ENCODE measurements around the gene RYR2.

The RYR2 gene

DNA sequence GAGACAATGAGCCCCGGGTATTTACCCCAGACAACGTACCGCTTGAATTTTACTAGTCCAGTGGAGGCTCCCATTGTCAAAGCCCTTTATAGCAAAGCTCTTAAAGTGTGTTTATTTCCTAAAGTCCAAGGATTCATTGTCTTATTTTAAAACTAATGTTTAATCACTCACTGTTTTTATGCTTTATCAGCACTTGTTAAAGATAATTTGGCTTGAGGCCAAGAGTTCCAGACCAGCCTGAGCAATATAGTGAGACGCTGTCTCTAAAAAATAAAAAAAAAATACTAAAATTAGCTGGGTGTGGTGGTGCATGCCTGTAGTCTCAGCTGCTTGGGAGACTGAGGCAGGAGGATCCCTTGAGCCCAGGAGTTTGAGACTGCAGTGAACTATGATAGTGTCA is 202.8 kb downstream of the RYR2 start:
- no peaks in the 10 kb centered on the region for H4K20me1 ChIP-seq (ENCODE audit: insufficient read depth, low read length)
- no peaks in the 10 kb centered on the region for H3K27me3 ChIP-seq (ENCODE audit: insufficient read depth, low read length)
- H3K9me2 ChIP-seq (ENCODE audit: low read depth, low read length), result no peaks in the 10 kb centered on the region
- no peak overlapping the region for H3K4me3 ChIP-seq (ENCODE audit: low read depth, low read length, poor library complexity, severe bottlenecking)
- no peak for TF ChIP-seq EZH2 (IDR thresholded peaks at IDR 0.05; ENCODE audit: borderline replicate concordance, low read length)
- TF ChIP-seq, protein P1, sequence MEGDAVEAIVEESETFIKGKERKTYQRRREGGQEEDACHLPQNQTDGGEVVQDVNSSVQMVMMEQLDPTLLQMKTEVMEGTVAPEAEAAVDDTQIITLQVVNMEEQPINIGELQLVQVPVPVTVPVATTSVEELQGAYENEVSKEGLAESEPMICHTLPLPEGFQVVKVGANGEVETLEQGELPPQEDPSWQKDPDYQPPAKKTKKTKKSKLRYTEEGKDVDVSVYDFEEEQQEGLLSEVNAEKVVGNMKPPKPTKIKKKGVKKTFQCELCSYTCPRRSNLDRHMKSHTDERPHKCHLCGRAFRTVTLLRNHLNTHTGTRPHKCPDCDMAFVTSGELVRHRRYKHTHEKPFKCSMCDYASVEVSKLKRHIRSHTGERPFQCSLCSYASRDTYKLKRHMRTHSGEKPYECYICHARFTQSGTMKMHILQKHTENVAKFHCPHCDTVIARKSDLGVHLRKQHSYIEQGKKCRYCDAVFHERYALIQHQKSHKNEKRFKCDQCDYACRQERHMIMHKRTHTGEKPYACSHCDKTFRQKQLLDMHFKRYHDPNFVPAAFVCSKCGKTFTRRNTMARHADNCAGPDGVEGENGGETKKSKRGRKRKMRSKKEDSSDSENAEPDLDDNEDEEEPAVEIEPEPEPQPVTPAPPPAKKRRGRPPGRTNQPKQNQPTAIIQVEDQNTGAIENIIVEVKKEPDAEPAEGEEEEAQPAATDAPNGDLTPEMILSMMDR (IDR thresholded peaks at IDR 0.05; ENCODE audit: low read length), result no peak
- H3K27ac ChIP-seq (ENCODE audit: low read depth, low read length, poor library complexity, severe bottlenecking), result no peak overlapping the region
- no peak overlapping the region for H3K9ac ChIP-seq (ENCODE audit: low read length)
- H3K79me2 ChIP-seq (ENCODE audit: insufficient read depth, low read length), result no peaks in the 10 kb centered on the region
- H2AFZ ChIP-seq (ENCODE audit: low read length), result no peak overlapping the region
- H3K9me3 ChIP-seq (ENCODE audit: low read length), result no peaks in the 10 kb centered on the region
- no peaks in the 10 kb centered on the region for H3F3A ChIP-seq (ENCODE audit: insufficient read depth, low read length)
- H3K36me3 ChIP-seq (ENCODE audit: insufficient read depth, low read length), result no peaks in the 10 kb centered on the region
- no peaks in the 10 kb centered on the region for H3K4me1 ChIP-seq (ENCODE audit: insufficient read depth, low read length, severe bottlenecking)
- no peak overlapping the region for H3K4me2 ChIP-seq (ENCODE audit: low read length)

DNA sequence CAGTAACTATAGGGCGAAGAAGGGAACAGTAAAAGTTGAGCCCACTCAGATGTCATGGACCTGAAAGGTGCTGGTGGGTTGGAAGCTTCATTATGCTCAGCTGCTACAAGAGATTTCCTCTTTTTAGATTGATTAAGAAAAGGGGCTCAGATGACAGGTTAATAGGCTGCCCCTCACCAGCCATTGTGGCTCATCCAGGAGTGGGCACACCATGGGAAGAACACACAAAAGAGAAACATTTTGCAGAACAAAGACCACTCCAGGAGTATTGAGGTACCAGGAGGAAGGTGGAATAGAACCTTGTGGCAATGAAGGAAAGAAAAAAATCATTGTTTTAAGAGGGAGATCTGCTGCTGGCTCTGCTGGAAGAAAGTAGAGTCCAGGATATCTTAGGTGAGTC is 205.5 kb downstream of the RYR2 start:
- no peaks in the 10 kb centered on the region for H3K9me2 ChIP-seq (ENCODE audit: low read depth, low read length)
- H3K4me1 ChIP-seq (ENCODE audit: insufficient read depth, low read length, severe bottlenecking), result no peaks in the 10 kb centered on the region
- H3K9me3 ChIP-seq (ENCODE audit: low read length), result no peaks in the 10 kb centered on the region
- H2AFZ ChIP-seq (ENCODE audit: low read length), result no peak overlapping the region
- TF ChIP-seq, protein P1 (IDR thresholded peaks at IDR 0.05; ENCODE audit: low read length), result no peak
- TF ChIP-seq EZH2 (IDR thresholded peaks at IDR 0.05; ENCODE audit: borderline replicate concordance, low read length), result no peak
- no peaks in the 10 kb centered on the region for H3K79me2 ChIP-seq (ENCODE audit: insufficient read depth, low read length)
- no peaks in the 10 kb centered on the region for H4K20me1 ChIP-seq (ENCODE audit: insufficient read depth, low read length)
- H3F3A ChIP-seq (ENCODE audit: insufficient read depth, low read length), result no peaks in the 10 kb centered on the region
- no peak overlapping the region for H3K4me2 ChIP-seq (ENCODE audit: low read length)
- H3K36me3 ChIP-seq (ENCODE audit: insufficient read depth, low read length), result no peaks in the 10 kb centered on the region
- H3K4me3 ChIP-seq (ENCODE audit: low read depth, low read length, poor library complexity, severe bottlenecking), result no peak overlapping the region
- H3K9ac ChIP-seq (ENCODE audit: low read length), result no peak overlapping the region
- H3K27ac ChIP-seq (ENCODE audit: low read depth, low read length, poor library complexity, severe bottlenecking), result no peak overlapping the region
- H3K27me3 ChIP-seq (ENCODE audit: insufficient read depth, low read length), result no peaks in the 10 kb centered on the region

DNA sequence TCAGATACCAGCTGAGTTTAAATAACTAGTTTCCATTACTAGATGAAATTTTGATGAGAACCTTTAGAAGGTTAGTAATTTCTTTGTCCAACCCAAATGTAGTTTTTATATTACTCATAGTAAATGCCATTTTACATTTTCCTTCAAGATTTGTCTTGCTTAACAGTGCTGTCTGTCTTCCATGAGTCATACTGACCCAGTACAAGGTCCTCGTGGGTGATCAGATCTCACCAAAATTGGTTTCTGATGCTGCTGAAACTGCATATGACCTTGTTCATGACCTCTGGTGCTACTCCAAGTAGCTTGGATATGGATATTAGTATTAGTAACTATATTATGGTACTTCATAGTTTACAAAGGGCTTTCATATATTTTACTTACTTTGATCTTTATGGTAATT is 207.1 kb downstream of the RYR2 start:
- Histone ChIP-seq H3K36me3 (ENCODE audit: insufficient read depth, low read length) (no peaks in the 10 kb centered on the region), H3K4me2 (ENCODE audit: low read length) (no peak overlapping the region), H3K79me2 (ENCODE audit: insufficient read depth, low read length) (no peaks in the 10 kb centered on the region), H3K27ac (ENCODE audit: low read depth, low read length, poor library complexity, severe bottlenecking) (no peak overlapping the region), H3F3A (ENCODE audit: insufficient read depth, low read length) (no peaks in the 10 kb centered on the region), H3K4me3 (ENCODE audit: low read depth, low read length, poor library complexity, severe bottlenecking) (no peak overlapping the region), H4K20me1 (ENCODE audit: insufficient read depth, low read length) (no peaks in the 10 kb centered on the region), H3K9me2 (ENCODE audit: low read depth, low read length) (no peaks in the 10 kb centered on the region), H3K9me3 (ENCODE audit: low read length) (no peaks in the 10 kb centered on the region), H2AFZ (ENCODE audit: low read length) (no peak overlapping the region), H3K27me3 (ENCODE audit: insufficient read depth, low read length) (no peaks in the 10 kb centered on the region), H3K9ac (ENCODE audit: low read length) (no peak overlapping the region), H3K4me1 (ENCODE audit: insufficient read depth, low read length, severe bottlenecking) (no peaks in the 10 kb centered on the region)
- no peak for TF ChIP-seq EZH2 (IDR thresholded peaks at IDR 0.05; ENCODE audit: borderline replicate concordance, low read length)
- TF ChIP-seq, protein P1 (IDR thresholded peaks at IDR 0.05; ENCODE audit: low read length), result no peak
